ENCODE measurements around the gene TUBD1.
"Not testable (repeated sequence)": the region's sequence is repeated elsewhere in the genome, so short reads cannot be mapped to it uniquely, and the experiment has no call there.

The TUBD1 gene

GRCh38 chr17:59892924-59893675, at the start of gene TUBD1, which contains the start of gene RPS6KB1:
Gene TUBD1, minus strand, starts transcription at chr17:59892943. Its CDS starts 1,941 bp downstream, at chr17:59891002.
Gene RPS6KB1, plus strand, starts transcription at chr17:59893121. Its CDS starts 64 bp downstream, at chr17:59893185.
- peak; percentile 99 for DNase-seq

DNA sequence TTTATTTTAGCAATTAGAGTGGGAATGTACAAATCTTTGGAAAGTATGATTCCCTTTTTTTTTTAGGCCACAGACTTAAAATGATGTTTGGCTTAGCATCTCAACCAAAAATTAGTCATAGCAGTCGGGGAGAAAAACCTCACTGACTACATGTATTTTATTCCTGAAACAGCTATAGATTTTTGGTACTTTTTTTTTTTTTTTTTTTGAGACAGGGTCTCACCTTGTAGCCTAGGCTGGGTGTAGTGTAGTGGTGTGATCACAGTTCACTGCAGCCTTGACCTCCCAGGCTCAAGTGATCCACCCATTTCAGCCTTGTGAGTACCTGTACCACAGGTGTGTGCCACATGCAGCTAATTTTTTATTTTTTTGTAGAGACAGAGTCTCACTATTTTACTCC, 48.4 kb upstream of the TUBD1 start:
- no peak for DNase-seq

DNA sequence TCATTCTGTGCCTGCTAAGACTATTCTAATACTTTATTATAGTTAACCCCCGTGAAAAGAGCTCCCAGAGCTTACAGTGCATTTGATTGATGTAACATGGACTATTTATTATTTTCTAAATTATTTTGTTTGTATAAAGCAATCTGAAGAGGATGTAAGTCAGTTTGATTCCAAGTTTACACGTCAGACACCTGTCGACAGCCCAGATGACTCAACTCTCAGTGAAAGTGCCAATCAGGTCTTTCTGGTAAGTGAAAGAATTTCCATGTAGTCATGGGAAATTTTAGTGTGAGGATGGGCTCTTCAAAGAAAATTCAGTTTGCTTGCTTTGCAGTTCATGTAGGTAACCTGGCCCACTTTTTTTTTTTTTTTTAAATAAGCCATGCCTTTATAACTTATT, 48.0 kb upstream of the TUBD1 start:
- not testable (repeated sequence) for DNase-seq

- not testable (repeated sequence) for DNase-seq
Measured at GRCh38 chr17:59933317-59933716, 40.6 kb upstream of the TUBD1 start.

- DNase-seq, result not testable (repeated sequence)
Measured at GRCh38 chr17:59930768-59931167, 38.0 kb upstream of the TUBD1 start.

GRCh38 chr17:59930121-59930520, 37.4 kb upstream of the TUBD1 start:
- not testable (repeated sequence) for DNase-seq

GRCh38 chr17:59920637-59921036, 27.9 kb upstream of the TUBD1 start:
- not testable (repeated sequence) for DNase-seq

- DNase-seq, result no peak
Measured at GRCh38 chr17:59916446-59916845, 23.7 kb upstream of the TUBD1 start.

GRCh38 chr17:59914274-59914854, 21.6 kb upstream of the TUBD1 start:
- DNase-seq, result peak; percentile 63

DNA sequence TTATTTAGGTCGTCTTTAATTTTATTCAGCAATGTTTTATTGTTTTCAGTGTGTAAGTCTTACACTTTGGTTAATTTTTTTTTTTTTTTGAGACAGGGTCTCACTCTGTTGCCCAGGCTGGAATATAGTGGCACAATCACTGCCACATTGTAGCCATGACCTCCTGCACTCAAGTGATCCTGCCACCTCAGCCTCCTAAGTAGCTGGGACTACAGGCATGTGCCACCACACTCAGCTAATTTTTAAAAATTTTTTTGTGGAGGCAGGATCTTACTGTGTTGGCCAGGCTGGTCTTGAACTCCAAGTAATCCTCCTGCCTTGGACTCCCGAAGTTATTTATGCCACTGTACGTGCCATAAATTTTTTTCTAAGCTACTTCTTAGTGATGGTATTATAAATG, 14.7 kb upstream of the TUBD1 start:
- no peak for DNase-seq

GRCh38 chr17:59903455-59903854, 10.7 kb upstream of the TUBD1 start:
- no peak for DNase-seq

- no peak for DNase-seq
Measured at GRCh38 chr17:59901604-59902003, 8.9 kb upstream of the TUBD1 start.

- DNase-seq, result peak; percentile 58
Measured at GRCh38 chr17:59899099-59899498, 6.4 kb upstream of the TUBD1 start.

DNA sequence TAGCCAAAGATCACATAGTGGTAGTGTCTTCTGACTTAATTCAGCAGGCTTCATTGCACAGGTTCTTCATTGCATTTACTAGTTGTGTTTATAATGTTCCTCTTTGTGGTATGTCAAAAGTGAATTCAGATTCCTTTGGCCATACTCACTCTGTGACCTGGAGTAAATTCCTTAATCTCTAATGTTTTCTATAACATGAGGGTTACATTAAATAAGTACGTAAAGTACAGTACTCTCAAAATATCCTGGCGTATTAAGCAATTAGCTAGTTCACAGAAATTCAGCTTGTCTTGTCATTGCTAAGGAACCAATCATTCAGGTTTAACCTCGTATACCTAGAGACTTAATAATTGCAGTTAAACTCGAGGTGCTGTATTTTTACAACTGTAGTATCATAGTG, 4.3 kb upstream of the TUBD1 start:
- DNase-seq, result no peak

- DNase-seq, result peak; percentile 27
Measured at GRCh38 chr17:59893676-59894100, 945 bp upstream of the TUBD1 start.

- DNase-seq, result no peak
Measured at GRCh38 chr17:59892251-59892923, 356 bp downstream of the TUBD1 start.

DNA sequence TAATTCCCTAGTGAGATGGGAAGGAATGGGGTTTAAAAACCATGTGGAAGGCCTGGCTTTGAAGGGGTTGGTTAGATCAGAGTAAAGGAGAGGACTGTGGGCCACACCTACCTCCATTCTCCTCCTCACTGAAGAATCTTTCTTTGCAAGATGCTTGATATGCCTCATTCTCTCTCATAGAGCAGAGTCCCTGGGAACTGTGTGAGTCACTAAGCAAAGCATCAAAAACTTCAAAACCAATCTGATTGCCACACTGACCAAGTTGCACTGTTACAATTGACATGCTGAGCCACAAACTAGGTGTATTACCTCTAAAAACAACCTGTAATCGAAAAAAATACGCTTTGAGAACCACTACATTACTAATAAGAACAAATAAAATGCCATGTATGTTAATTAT, 2.0 kb downstream of the TUBD1 start:
- DNase-seq, result peak; percentile 6

DNA sequence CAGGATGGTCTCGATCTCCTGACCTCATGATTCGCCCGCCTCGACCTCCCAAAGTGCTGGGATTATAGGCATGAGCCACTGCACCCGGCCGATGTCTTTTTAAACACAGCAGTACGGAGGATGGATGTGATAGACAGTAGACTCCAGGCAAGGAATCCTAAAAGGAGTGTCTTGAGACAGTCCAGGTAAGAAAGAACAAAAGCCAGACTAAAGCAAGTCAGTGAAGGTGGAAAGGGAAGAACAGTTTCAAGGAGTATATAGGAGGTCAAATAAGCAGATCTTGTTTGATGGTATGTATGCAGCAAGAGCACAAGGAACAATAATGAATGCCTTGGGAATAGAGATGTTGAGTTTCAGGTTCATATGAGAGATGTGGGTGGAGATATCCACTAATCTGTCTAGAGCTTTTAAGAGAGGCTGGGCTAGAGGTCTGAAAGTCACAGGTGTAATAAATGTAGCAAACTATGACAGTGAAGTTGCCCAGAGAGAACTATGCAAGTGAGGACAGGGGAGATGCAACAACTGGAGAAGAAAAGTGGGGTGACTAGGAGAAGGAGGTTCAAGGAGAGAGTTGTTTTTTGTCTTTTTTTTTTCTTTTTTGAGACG, 4.5 kb downstream of the TUBD1 start:
- DNase-seq, result no peak

DNA sequence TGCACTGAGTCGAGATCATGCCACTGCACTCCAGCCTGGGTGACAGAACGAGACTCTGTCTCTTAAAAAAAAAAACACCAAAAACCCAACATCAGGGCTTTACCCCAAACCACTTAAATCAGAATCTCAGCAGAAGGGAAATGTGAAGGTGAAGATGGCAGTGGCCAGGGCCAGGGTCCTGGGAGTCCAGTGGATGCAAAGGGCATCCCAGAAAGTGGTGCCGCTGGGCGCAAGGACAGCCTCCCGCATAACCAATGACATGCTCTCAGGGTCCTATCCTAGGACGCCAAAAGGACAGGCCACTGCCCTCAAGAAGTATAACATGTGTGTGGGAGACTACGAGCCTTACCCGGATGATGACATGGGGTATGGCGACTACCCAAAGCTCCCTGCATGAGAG, 7.9 kb downstream of the TUBD1 start:
- no peak for DNase-seq

DNA sequence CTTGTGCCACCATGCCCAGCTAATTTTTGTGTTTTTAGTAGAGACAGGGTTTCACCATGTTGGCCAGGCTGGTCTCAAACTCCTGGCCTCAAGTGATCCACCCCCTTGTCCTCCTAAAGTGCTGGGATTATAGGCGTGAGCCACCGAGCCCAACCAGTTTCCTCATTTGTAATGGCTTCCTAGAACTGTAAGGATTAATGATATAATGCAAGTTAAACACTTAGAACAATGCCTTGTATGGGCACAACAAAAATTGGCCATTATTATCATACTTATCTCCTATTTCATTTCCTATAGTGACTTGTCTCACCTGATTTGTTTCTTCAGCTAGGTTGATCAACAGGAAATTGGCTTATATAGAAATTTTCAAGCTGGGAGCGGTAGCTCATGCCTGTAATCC, 14.1 kb downstream of the TUBD1 start:
- DNase-seq, result no peak

DNA sequence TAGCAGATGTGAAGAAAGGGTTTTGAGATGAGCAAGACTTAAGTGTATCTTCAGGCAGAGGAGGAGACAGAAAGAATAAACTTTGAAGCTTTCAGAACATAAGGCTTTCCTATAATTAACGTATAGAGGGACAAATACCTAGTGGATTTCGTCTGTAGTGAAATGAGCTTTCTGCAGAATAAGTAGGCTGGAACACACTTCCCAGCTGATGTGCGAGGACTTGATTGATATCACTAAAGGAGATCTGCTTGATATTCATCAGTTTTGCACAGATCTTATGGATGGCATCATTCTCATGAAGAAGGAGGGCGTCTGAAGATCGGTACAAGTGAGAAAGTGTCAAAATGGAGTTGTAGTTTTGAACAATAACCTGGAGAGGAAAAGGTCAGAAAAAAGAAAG, 14.8 kb downstream of the TUBD1 start:
- no peak for DNase-seq

GRCh38 chr17:59876107-59876506, 16.6 kb downstream of the TUBD1 start:
- peak; percentile 22 for DNase-seq

- DNase-seq, result no peak
Measured at GRCh38 chr17:59874376-59874775, 18.4 kb downstream of the TUBD1 start.
